WTC11 (cell line): Measurements from ENCODE around the gene ASB8. TPM values are rescaled to one million over a fixed set of nuclear protein-coding genes. Genes with fewer than 3 reads are reported as not detected.
"Not testable (repeated sequence)": the region's sequence is repeated elsewhere in the genome, so short reads cannot be mapped to it uniquely, and the experiment has no call there.

Source experiments
- ATAC-seq: fragments of 200-7000 bp; cut with Tn5 transposase; 2 replicates; pipeline ENCODE4 v1.10.0; 2021; ENCODE audit warnings: mild to moderate bottlenecking, moderate library complexity
- CTCF ChIA-PET: fragments of 300-600 bp; sonication (Branson Sonifier 250); formaldehyde crosslinking; loops from one replicate; lab custom pipeline; 2021; ENCODE audit warnings: antibody characterized with exemption; lab: Charles Lee
- POLR2A ChIA-PET: fragments of 350-600 bp; sonication (Branson Sonifier 250); formaldehyde crosslinking; loops from one replicate; lab custom pipeline; 2021; ENCODE audit warnings: antibody characterized with exemption; lab: Charles Lee
- DNase-seq: peaks from one replicate; pipeline ENCODE4 v3.0.0; 2021; ENCODE audit warnings: low spot score
- H3K27ac Mint-ChIP-seq: 2 replicates; pipeline ENCODE4 v1.8.0; 2021; ENCODE audit warnings: mixed read lengths
- H3K27me3 Mint-ChIP-seq: 2 replicates; pipeline ENCODE4 v1.8.0; 2021; ENCODE audit warnings: low read depth, mild to moderate bottlenecking, moderate library complexity, mixed read lengths
- H3K36me3 Mint-ChIP-seq: 2 replicates; pipeline ENCODE4 v1.8.0; 2021; ENCODE audit warnings: mixed read lengths
- H3K4me1 Mint-ChIP-seq: 2 replicates; pipeline ENCODE4 v1.8.0; 2022; ENCODE audit warnings: mixed read lengths
- H3K4me3 Mint-ChIP-seq: 2 replicates; pipeline ENCODE4 v1.8.0; 2021; ENCODE audit warnings: mild to moderate bottlenecking, moderate library complexity, mixed read lengths
- H3K9me3 Mint-ChIP-seq: 2 replicates; pipeline ENCODE4 v1.8.0; 2021; ENCODE audit warnings: mixed read lengths
- ATF6 ChIP-seq: sonication (generic); formaldehyde crosslinking; IDR thresholded peaks from 2 replicates; pipeline ENCODE4 v1.8.1; 2023; ENCODE audit warnings: mild to moderate bottlenecking, missing genetic modification reagents
- GABPB1 ChIP-seq: sonication (generic); formaldehyde crosslinking; IDR thresholded peaks from 2 replicates; pipeline ENCODE4 v1.8.1; 2023; ENCODE audit warnings: mild to moderate bottlenecking, missing genetic modification reagents
- GRHL2 ChIP-seq: fragments of 250-450 bp; sonication (Bioruptor Pico); IDR thresholded peaks from 2 replicates; pipeline ENCODE4 v1.8.0; 2022; ENCODE audit warnings: mild to moderate bottlenecking, moderate library complexity; ENCODE audit not compliant: insufficient replicate concordance, severe bottlenecking
- HMGA2 ChIP-seq: fragments of 250-450 bp; sonication (Bioruptor Pico); IDR thresholded peaks from 2 replicates; pipeline ENCODE4 v1.4.0; 2021; ENCODE audit warnings: mild to moderate bottlenecking, moderate library complexity
- MYBL2 ChIP-seq: sonication (generic); formaldehyde crosslinking; IDR thresholded peaks from 2 replicates; pipeline ENCODE4 v1.8.1; 2023; ENCODE audit warnings: mild to moderate bottlenecking, moderate library complexity, missing genetic modification reagents
- PREB ChIP-seq: sonication (generic); formaldehyde crosslinking; IDR thresholded peaks from 2 replicates; pipeline ENCODE4 v1.8.1; 2022; ENCODE audit warnings: mild to moderate bottlenecking, missing genetic modification reagents, moderate library complexity, borderline replicate concordance
- RELA ChIP-seq: sonication (generic); formaldehyde crosslinking; IDR thresholded peaks from 2 replicates; pipeline ENCODE4 v1.8.1; 2022; ENCODE audit warnings: missing genetic modification reagents, mild to moderate bottlenecking, borderline replicate concordance
- STAT6 ChIP-seq: sonication (generic); formaldehyde crosslinking; conservative IDR thresholded peaks from 2 replicates; pipeline ENCODE4 v1.8.1; 2023; ENCODE audit warnings: mild to moderate bottlenecking, low read depth, missing genetic modification reagents, moderate library complexity
- TCF7 ChIP-seq: sonication (generic); formaldehyde crosslinking; IDR thresholded peaks from 2 replicates; pipeline ENCODE4 v1.8.0; 2022; ENCODE audit warnings: mild to moderate bottlenecking, low read depth, missing genetic modification reagents, moderate library complexity
- USF1 ChIP-seq: sonication (generic); formaldehyde crosslinking; IDR thresholded peaks from 2 replicates; pipeline ENCODE4 v1.8.0; 2022; ENCODE audit warnings: mild to moderate bottlenecking, missing genetic modification reagents
- ZNF232 ChIP-seq: sonication (generic); formaldehyde crosslinking; IDR thresholded peaks from 2 replicates; pipeline ENCODE4 v1.8.0; 2022; ENCODE audit warnings: mild to moderate bottlenecking, missing genetic modification reagents
- ZNF532 ChIP-seq: fragments of 250-450 bp; sonication (Bioruptor Pico); IDR thresholded peaks from 2 replicates; pipeline ENCODE4 v1.9.0; 2021; ENCODE audit warnings: mild to moderate bottlenecking, borderline replicate concordance
- total RNA-seq: library from RNA; stranded (reverse); gene quantifications from 3 replicates; pipeline ENCODE4 v1.2.3, GENCODE V29; 2021

ASB8 gene
- total RNA-seq, 1 experiment from 2014 or later = 7.4 TPM

- H3K27me3 Mint-ChIP-seq = no peaks in the 10 kb centered on the region; the same call in none of the 2 replicates
- DNase-seq = no peak
- CTCF ChIA-PET = interaction anchor here (0.7 to 2.6 kb wide), 20 partner anchors 8 to 632 kb away, joined by 3 to 21 read pairs (median 9); partner anchors contain the start of genes ADCY6, CCDC184, PFKM and SENP1
- no peak for ATAC-seq
- H3K27ac Mint-ChIP-seq = peak overlapping the region; percentile 91
- POLR2A ChIA-PET = interaction anchor here (0.6 to 1.9 kb wide), 6 partner anchors 14 to 290 kb away, joined by 3 to 8 read pairs (median 4); partner anchors contain the start of genes PFKM and SENP1
- peak overlapping the region; percentile 89 for H3K4me3 Mint-ChIP-seq
- no peaks in the 10 kb centered on the region for H3K36me3 Mint-ChIP-seq
- no peaks in the 10 kb centered on the region for H3K9me3 Mint-ChIP-seq
- TF ChIP-seq ZNF532 (CRISPR knock-in tag) = no peak
- no peak for TF ChIP-seq MYBL2 (CRISPR knock-in tag)
- no peak for TF ChIP-seq PREB (CRISPR knock-in tag)
- TF ChIP-seq ATF6 (CRISPR knock-in tag) = no peak
- TF ChIP-seq GABPB1 = no peak
- TF ChIP-seq TCF7 (CRISPR knock-in tag) = no peak
- no peak for TF ChIP-seq GRHL2 (CRISPR knock-in tag)
- TF ChIP-seq STAT6 (CRISPR knock-in tag) = no peak
- no peak for TF ChIP-seq HMGA2 (CRISPR knock-in tag)
- no peak for TF ChIP-seq RELA
- TF ChIP-seq USF1 (CRISPR knock-in tag) = no peak
- no peak for TF ChIP-seq ZNF232
- H3K4me1 Mint-ChIP-seq = peaks cover 14% of the 10 kb centered on the region
Observed at GRCh38 chr12:48156652-48157017, 680 bp downstream of the ASB8 start.

GRCh38 chr12:48155786-48156185, 1.5 kb downstream of the ASB8 start:
- CTCF ChIA-PET, H3K9me3 Mint-ChIP-seq, DNase-seq, H3K27me3 Mint-ChIP-seq, ATAC-seq, H3K36me3 Mint-ChIP-seq, H3K4me3 Mint-ChIP-seq, H3K27ac Mint-ChIP-seq: not testable (repeated sequence)
- POLR2A ChIA-PET = interaction anchor here (1.4 kb wide), 1 partner anchor 13 kb away, joined by 5 read pairs; no protein-coding TSS in a partner anchor
- peaks cover 14% of the 10 kb centered on the region for H3K4me1 Mint-ChIP-seq
